Measurements from ENCODE around the gene PGBD2. TPM values are rescaled to one million over a fixed set of nuclear protein-coding genes. Genes with fewer than 3 reads are reported as not detected.

The PGBD2 gene
- total RNA-seq, 4 donors from 2014 or later, result 5.2 to 12.4 (median 9.7) TPM

- H3K27me3 ChIP-seq, result no peaks in the 10 kb centered on the region
- intact Hi-C loops (cut with DNase I; ENCODE audit: low total_unique reads), result no loop called here
- 93 to 100% methylated on average over 2 of the region's 2 CpGs for WGBS, 2 donors (ENCODE audit: low coverage in 1 of 2)
- H3K4me1 ChIP-seq, result peaks cover 14 to 37% (median 30%) of the 10 kb centered on the region in 4 donors
- H3K36me3 ChIP-seq, result no peaks in the 10 kb centered on the region
- H3K27ac ChIP-seq, result no peak overlapping the region
- H3K9me3 ChIP-seq, result no peaks in the 10 kb centered on the region
- H3K4me3 ChIP-seq, result no peak overlapping the region
- no peak for TF ChIP-seq POLR2AphosphoS5 (IDR thresholded peaks at IDR 0.05)
- no peak for TF ChIP-seq POLR2A (IDR thresholded peaks at IDR 0.05)
- TF ChIP-seq EP300 (IDR thresholded peaks at IDR 0.05; ENCODE audit: low read depth), result no peak
- DNase-seq, result no peak
- in situ Hi-C loops (cut with MboI; ENCODE audit: low pct_ligation_motif_present in 1 of 4, low pct_unique_long_range_greater_than_20kb in 1 of 4, low sequenced_read_pairs in 3 of 4), result no loop called here
These were observed 44.4 kb upstream of the PGBD2 start for GRCh38 chr1:248861616-248862015.

- in situ Hi-C loops (cut with MboI; ENCODE audit: low pct_ligation_motif_present in 1 of 4, low pct_unique_long_range_greater_than_20kb in 1 of 4, low sequenced_read_pairs in 3 of 4), result no loop called here
- DNase-seq, result no peak
- Histone ChIP-seq H3K27ac (peak overlapping the region; percentile 81 to 86 (median 83)), H3K4me1 (peaks cover 8 to 31% (median 24%) of the 10 kb centered on the region in 4 donors), H3K36me3 (no peaks in the 10 kb centered on the region), H3K4me3 (peak overlapping the region in 3 of 4 donors; percentile 34 to 65 (median 52)), H3K27me3 (no peaks in the 10 kb centered on the region), H3K9me3 (no peaks in the 10 kb centered on the region)
- 4 to 40% methylated on average over 1 to 4 of the region's 4 CpGs for WGBS, 2 donors (ENCODE audit: low coverage in 1 of 2)
- intact Hi-C loops (cut with DNase I; ENCODE audit: low total_unique reads), result no loop called here
- TF ChIP-seq EP300 (IDR thresholded peaks at IDR 0.05; ENCODE audit: low read depth) (no peak), POLR2AphosphoS5 (IDR thresholded peaks at IDR 0.05) (no peak), CTCF (IDR thresholded peaks at IDR 0.05) (no peak), POLR2A (IDR thresholded peaks at IDR 0.05) (no peak)
These were observed 43.4 kb upstream of the PGBD2 start for GRCh38 chr1:248862695-248862997.

GRCh38 chr1:248862998-248863881 lies 42.8 kb upstream of the PGBD2 start:
- DNase-seq, result peak; percentile 93
- in situ Hi-C loops (cut with MboI; ENCODE audit: low pct_ligation_motif_present in 1 of 4, low pct_unique_long_range_greater_than_20kb in 1 of 4, low sequenced_read_pairs in 3 of 4) (no loop called here), intact Hi-C loops (cut with DNase I; ENCODE audit: low total_unique reads) (no loop called here)

GRCh38 chr1:248871837-248872401 lies 34.1 kb upstream of the PGBD2 start:
- intact Hi-C loops (cut with DNase I; ENCODE audit: low total_unique reads) (no loop called here), in situ Hi-C loops (cut with MboI; ENCODE audit: low pct_ligation_motif_present in 1 of 4, low pct_unique_long_range_greater_than_20kb in 1 of 4, low sequenced_read_pairs in 3 of 4) (no loop called here)
- H3K27me3 ChIP-seq, result no peaks in the 10 kb centered on the region
- H3K36me3 ChIP-seq, result no peaks in the 10 kb centered on the region
- H3K4me1 ChIP-seq, result peaks cover 0 to 11% (median 3%) of the 10 kb centered on the region in 4 donors
- no peak for DNase-seq
- TF ChIP-seq CTCF (IDR thresholded peaks at IDR 0.05), result no peak
- no peak for TF ChIP-seq POLR2AphosphoS5 (IDR thresholded peaks at IDR 0.05)
- no peak for TF ChIP-seq POLR2A (IDR thresholded peaks at IDR 0.05)
- no peak for TF ChIP-seq EP300 (IDR thresholded peaks at IDR 0.05; ENCODE audit: low read depth)
- no peak overlapping the region for H3K4me3 ChIP-seq
- peak overlapping the region in 3 of 4 donors; percentile 94 to 99 (median 97) for H3K27ac ChIP-seq
- WGBS, 2 donors (ENCODE audit: low coverage in 1 of 2), result 95 to 100% methylated on average over 2 to 3 of the region's 3 CpGs
- H3K9me3 ChIP-seq, result no peaks in the 10 kb centered on the region

More at GRCh38 chr1:248862998-248863881, 42.8 kb upstream of the PGBD2 start:
- no peaks in the 10 kb centered on the region for H3K9me3 ChIP-seq
- H3K27ac ChIP-seq, result peak overlapping the region; percentile 81 to 86 (median 83)
- H3K4me3 ChIP-seq, result peak overlapping the region; percentile 31 to 65 (median 43)
- H3K4me1 ChIP-seq, result peaks cover 5 to 27% (median 20%) of the 10 kb centered on the region in 4 donors
- TF ChIP-seq CTCF (IDR thresholded peaks at IDR 0.05) (no peak), POLR2AphosphoS5 (IDR thresholded peaks at IDR 0.05) (peak; percentile 64 to 78 (median 64)), POLR2A (IDR thresholded peaks at IDR 0.05) (peak; percentile 74), EP300 (IDR thresholded peaks at IDR 0.05; ENCODE audit: low read depth) (no peak)
- no peaks in the 10 kb centered on the region for H3K36me3 ChIP-seq
- no peaks in the 10 kb centered on the region for H3K27me3 ChIP-seq
- WGBS, 2 donors (ENCODE audit: low coverage in 1 of 2), result 18% methylated on average over 40 of the region's 46 CpGs; no CpG with 5 or more reads in 1 of the 2 donors
